GM18508 (cell line): ENCODE measurements around the gene RASAL2.
A peak's percentile ranks its signal among the peaks of the same experiment; 100 is the strongest.

ENCODE experiments used
- ATAC-seq: cut with Tn5 transposase; IDR thresholded peaks from one replicate; pipeline ENCODE4 v1.9.1; 2021; ENCODE audit warnings: moderate number of reproducible peaks; ENCODE audit not compliant: insufficient read depth, unreplicated experiment

RASAL2 gene

GRCh38 chr1:178093951-178094738 is at the start of gene RASAL2:
Gene RASAL2, plus strand, starts transcription at chr1:178094104. Its CDS starts 389 bp downstream, at chr1:178094493.
- peak; percentile 15 for ATAC-seq

- ATAC-seq, result no peak
These were observed 47.2 kb upstream of the RASAL2 start for GRCh38 chr1:178046591-178047270.

- ATAC-seq, result no peak
These were observed 46.4 kb upstream of the RASAL2 start for GRCh38 chr1:178047403-178048093.

GRCh38 chr1:178048426-178048825 is 45.5 kb upstream of the RASAL2 start:
- ATAC-seq, result no peak

- no peak for ATAC-seq
These were observed 45.0 kb upstream of the RASAL2 start for GRCh38 chr1:178048883-178049282.

GRCh38 chr1:178050084-178050483 is 43.8 kb upstream of the RASAL2 start:
- no peak for ATAC-seq

GRCh38 chr1:178051071-178051470 is 42.8 kb upstream of the RASAL2 start:
- no peak for ATAC-seq

- no peak for ATAC-seq
These were observed 41.0 kb upstream of the RASAL2 start for GRCh38 chr1:178052650-178053461.

GRCh38 chr1:178055093-178055492 is 38.8 kb upstream of the RASAL2 start:
- no peak for ATAC-seq

GRCh38 chr1:178055779-178056471 is 38.0 kb upstream of the RASAL2 start:
- ATAC-seq, result peak; percentile 88

- ATAC-seq, result no peak
These were observed 36.7 kb upstream of the RASAL2 start for GRCh38 chr1:178057141-178057765.

- ATAC-seq, result no peak
These were observed 35.9 kb upstream of the RASAL2 start for GRCh38 chr1:178057912-178058534.

- no peak for ATAC-seq
These were observed 32.9 kb upstream of the RASAL2 start for GRCh38 chr1:178060789-178061556.

- ATAC-seq, result no peak
These were observed 32.3 kb upstream of the RASAL2 start for GRCh38 chr1:178061620-178062019.

GRCh38 chr1:178064191-178064821 is 29.6 kb upstream of the RASAL2 start:
- no peak for ATAC-seq

- no peak for ATAC-seq
These were observed 28.7 kb upstream of the RASAL2 start for GRCh38 chr1:178065250-178065649.

GRCh38 chr1:178066296-178066907 is 27.5 kb upstream of the RASAL2 start:
- no peak for ATAC-seq
